Measurements from ENCODE around the gene SLC1A4.
"Not testable (repeated sequence)": the region's sequence is repeated elsewhere in the genome, so short reads cannot be mapped to it uniquely, and the experiment has no call there.

SLC1A4 gene

GRCh38 chr2:65013776-65014175, 24.6 kb downstream of the SLC1A4 start:
- no peak for DNase-seq (ENCODE audit: low read depth, low spot score)
- H3K9ac ChIP-seq (ENCODE audit: insufficient read length, low read depth) = no peak overlapping the region
- H3K27me3 ChIP-seq (ENCODE audit: insufficient read depth, insufficient read length) = no peaks in the 10 kb centered on the region
- H3K4me3 ChIP-seq (ENCODE audit: insufficient read length, low read depth) = no peak overlapping the region
- H3K9me3 ChIP-seq (ENCODE audit: insufficient read depth, low read length) = no peaks in the 10 kb centered on the region
- TF ChIP-seq YY1 (IDR thresholded peaks at IDR 0.05; ENCODE audit: insufficient read depth, insufficient read length) (no peak), SUZ12 (IDR thresholded peaks at IDR 0.05; ENCODE audit: extremely low read depth, insufficient read depth, insufficient read length) (no peak), ZNF274 (IDR thresholded peaks at IDR 0.05; ENCODE audit: low read depth, low read length) (no peak)
- H3K4me1 ChIP-seq (ENCODE audit: insufficient read depth, insufficient read length) = peaks cover 2% of the 10 kb centered on the region
- peaks cover 25% of the 10 kb centered on the region for H3K36me3 ChIP-seq (ENCODE audit: insufficient read depth, insufficient read length, low read length)

- Histone ChIP-seq H3K4me1 (ENCODE audit: insufficient read depth, insufficient read length) (peaks cover 7% of the 10 kb centered on the region), H3K4me3 (ENCODE audit: insufficient read length, low read depth) (no peak overlapping the region), H3K27me3 (ENCODE audit: insufficient read depth, insufficient read length) (no peaks in the 10 kb centered on the region), H3K36me3 (ENCODE audit: insufficient read depth, insufficient read length, low read length) (peaks cover 30% of the 10 kb centered on the region), H3K9ac (ENCODE audit: insufficient read length, low read depth) (no peak overlapping the region), H3K9me3 (ENCODE audit: insufficient read depth, low read length) (no peaks in the 10 kb centered on the region)
- no peak for DNase-seq (ENCODE audit: low read depth, low spot score)
- TF ChIP-seq ZNF274 (IDR thresholded peaks at IDR 0.05; ENCODE audit: low read depth, low read length) (no peak), SUZ12 (IDR thresholded peaks at IDR 0.05; ENCODE audit: extremely low read depth, insufficient read depth, insufficient read length) (no peak), YY1 (IDR thresholded peaks at IDR 0.05; ENCODE audit: insufficient read depth, insufficient read length) (no peak)
Observed at GRCh38 chr2:65015731-65016130, 26.5 kb downstream of the SLC1A4 start.

- H3K4me3 ChIP-seq (ENCODE audit: insufficient read length, low read depth) = no peak overlapping the region
- no peak for TF ChIP-seq SUZ12 (IDR thresholded peaks at IDR 0.05; ENCODE audit: extremely low read depth, insufficient read depth, insufficient read length)
- no peak for TF ChIP-seq YY1 (IDR thresholded peaks at IDR 0.05; ENCODE audit: insufficient read depth, insufficient read length)
- no peak for TF ChIP-seq ZNF274 (IDR thresholded peaks at IDR 0.05; ENCODE audit: low read depth, low read length)
- H3K9ac ChIP-seq (ENCODE audit: insufficient read length, low read depth) = no peak overlapping the region
- DNase-seq (ENCODE audit: low read depth, low spot score) = no peak
- no peaks in the 10 kb centered on the region for H3K9me3 ChIP-seq (ENCODE audit: insufficient read depth, low read length)
- H3K27me3 ChIP-seq (ENCODE audit: insufficient read depth, insufficient read length) = no peaks in the 10 kb centered on the region
- peaks cover 14% of the 10 kb centered on the region for H3K4me1 ChIP-seq (ENCODE audit: insufficient read depth, insufficient read length)
- peaks cover 40% of the 10 kb centered on the region for H3K36me3 ChIP-seq (ENCODE audit: insufficient read depth, insufficient read length, low read length)
Observed at GRCh38 chr2:65016789-65017188, 27.6 kb downstream of the SLC1A4 start.

GRCh38 chr2:65017335-65017734, 28.1 kb downstream of the SLC1A4 start:
- H3K36me3 ChIP-seq (ENCODE audit: insufficient read depth, insufficient read length, low read length) = peaks cover 43% of the 10 kb centered on the region
- TF ChIP-seq YY1 (IDR thresholded peaks at IDR 0.05; ENCODE audit: insufficient read depth, insufficient read length) (no peak), SUZ12 (IDR thresholded peaks at IDR 0.05; ENCODE audit: extremely low read depth, insufficient read depth, insufficient read length) (no peak), ZNF274 (IDR thresholded peaks at IDR 0.05; ENCODE audit: low read depth, low read length) (no peak)
- DNase-seq (ENCODE audit: low read depth, low spot score) = no peak
- no peak overlapping the region for H3K4me3 ChIP-seq (ENCODE audit: insufficient read length, low read depth)
- H3K4me1 ChIP-seq (ENCODE audit: insufficient read depth, insufficient read length) = peaks cover 14% of the 10 kb centered on the region
- H3K9ac ChIP-seq (ENCODE audit: insufficient read length, low read depth) = no peak overlapping the region
- no peaks in the 10 kb centered on the region for H3K9me3 ChIP-seq (ENCODE audit: insufficient read depth, low read length)
- no peaks in the 10 kb centered on the region for H3K27me3 ChIP-seq (ENCODE audit: insufficient read depth, insufficient read length)

GRCh38 chr2:65018141-65018582, 29.0 kb downstream of the SLC1A4 start:
- Histone ChIP-seq H3K4me1 (ENCODE audit: insufficient read depth, insufficient read length) (peaks cover 14% of the 10 kb centered on the region), H3K36me3 (ENCODE audit: insufficient read depth, insufficient read length, low read length) (peaks cover 48% of the 10 kb centered on the region), H3K4me3 (ENCODE audit: insufficient read length, low read depth) (no peak overlapping the region), H3K9me3 (ENCODE audit: insufficient read depth, low read length) (no peaks in the 10 kb centered on the region), H3K9ac (ENCODE audit: insufficient read length, low read depth) (no peak overlapping the region), H3K27me3 (ENCODE audit: insufficient read depth, insufficient read length) (no peaks in the 10 kb centered on the region)
- no peak for DNase-seq (ENCODE audit: low read depth, low spot score)
- TF ChIP-seq SUZ12 (IDR thresholded peaks at IDR 0.05; ENCODE audit: extremely low read depth, insufficient read depth, insufficient read length) (no peak), ZNF274 (IDR thresholded peaks at IDR 0.05; ENCODE audit: low read depth, low read length) (no peak), YY1 (IDR thresholded peaks at IDR 0.05; ENCODE audit: insufficient read depth, insufficient read length) (no peak)

- no peak for DNase-seq (ENCODE audit: low read depth, low spot score)
- H3K4me1 ChIP-seq (ENCODE audit: insufficient read depth, insufficient read length) = peaks cover 14% of the 10 kb centered on the region
- H3K9me3 ChIP-seq (ENCODE audit: insufficient read depth, low read length) = no peaks in the 10 kb centered on the region
- peaks cover 48% of the 10 kb centered on the region for H3K36me3 ChIP-seq (ENCODE audit: insufficient read depth, insufficient read length, low read length)
- TF ChIP-seq SUZ12 (IDR thresholded peaks at IDR 0.05; ENCODE audit: extremely low read depth, insufficient read depth, insufficient read length) = no peak
- TF ChIP-seq ZNF274 (IDR thresholded peaks at IDR 0.05; ENCODE audit: low read depth, low read length) = no peak
- no peak for TF ChIP-seq YY1 (IDR thresholded peaks at IDR 0.05; ENCODE audit: insufficient read depth, insufficient read length)
- H3K9ac ChIP-seq (ENCODE audit: insufficient read length, low read depth) = no peak overlapping the region
- H3K4me3 ChIP-seq (ENCODE audit: insufficient read length, low read depth) = no peak overlapping the region
- H3K27me3 ChIP-seq (ENCODE audit: insufficient read depth, insufficient read length) = no peaks in the 10 kb centered on the region
Observed at GRCh38 chr2:65019010-65019409, 29.8 kb downstream of the SLC1A4 start.

GRCh38 chr2:65019675-65020195, 30.5 kb downstream of the SLC1A4 start:
- TF ChIP-seq ZNF274 (IDR thresholded peaks at IDR 0.05; ENCODE audit: low read depth, low read length) (no peak), SUZ12 (IDR thresholded peaks at IDR 0.05; ENCODE audit: extremely low read depth, insufficient read depth, insufficient read length) (no peak), YY1 (IDR thresholded peaks at IDR 0.05; ENCODE audit: insufficient read depth, insufficient read length) (no peak)
- DNase-seq (ENCODE audit: low read depth, low spot score) = no peak
- Histone ChIP-seq H3K36me3 (ENCODE audit: insufficient read depth, insufficient read length, low read length) (peaks cover 46% of the 10 kb centered on the region), H3K9me3 (ENCODE audit: insufficient read depth, low read length) (no peaks in the 10 kb centered on the region), H3K4me1 (ENCODE audit: insufficient read depth, insufficient read length) (peaks cover 14% of the 10 kb centered on the region), H3K27me3 (ENCODE audit: insufficient read depth, insufficient read length) (no peaks in the 10 kb centered on the region), H3K9ac (ENCODE audit: insufficient read length, low read depth) (no peak overlapping the region), H3K4me3 (ENCODE audit: insufficient read length, low read depth) (no peak overlapping the region)

GRCh38 chr2:65020251-65020650, 31.1 kb downstream of the SLC1A4 start:
- H3K4me1 ChIP-seq (ENCODE audit: insufficient read depth, insufficient read length) = peaks cover 14% of the 10 kb centered on the region
- H3K36me3 ChIP-seq (ENCODE audit: insufficient read depth, insufficient read length, low read length) = peaks cover 46% of the 10 kb centered on the region

More at GRCh38 chr2:65020251-65020650, 31.1 kb downstream of the SLC1A4 start:
- H3K9ac ChIP-seq (ENCODE audit: insufficient read length, low read depth); H3K4me3 ChIP-seq (ENCODE audit: insufficient read length, low read depth); H3K27me3 ChIP-seq (ENCODE audit: insufficient read depth, insufficient read length); H3K9me3 ChIP-seq (ENCODE audit: insufficient read depth, low read length); DNase-seq (ENCODE audit: low read depth, low spot score): not testable (repeated sequence)

Measured in NT2/D1 (cell line).